K562 (cell line): ENCODE data around the gene HIPK2. TPM values are rescaled to one million over a fixed set of nuclear protein-coding genes. Genes with fewer than 3 reads are reported as not detected.
A peak's percentile ranks its signal among the peaks of the same experiment; 100 is the strongest.

Experiments used
- ARID1B ChIP-seq: fragments of 450-650 bp; IDR thresholded peaks from 2 replicates; pipeline ENCODE4 v1.6.1; 2016; ENCODE audit warnings: antibody characterized with exemption, mild to moderate bottlenecking, inconsistent platforms
- CEBPB ChIP-seq: fragments of 450-650 bp; IDR thresholded peaks from 2 replicates; pipeline ENCODE4 v1.6.1; 2016; ENCODE audit warnings: missing genetic modification characterization, missing compliant biosample characterization
- CTCFL ChIP-seq: IDR thresholded peaks from 2 replicates; pipeline ENCODE4 v1.6.1; 2011; ENCODE audit warnings: borderline replicate concordance, low read depth, mild to moderate bottlenecking, moderate library complexity, low read length; ENCODE audit not compliant: insufficient read depth, poor library complexity, severe bottlenecking
- EGR1 ChIP-seq: fragments of 450-650 bp; conservative IDR thresholded peaks from 2 replicates; pipeline ENCODE4 v1.6.1; 2017; ENCODE audit warnings: mild to moderate bottlenecking
- ELK3 ChIP-seq: fragments of 450-650 bp; formaldehyde crosslinking; IDR thresholded peaks from 2 replicates; pipeline ENCODE4 v1.4.0; 2020; ENCODE audit warnings: mild to moderate bottlenecking
- FOXK2 ChIP-seq, 2 experiments: fragments of 450-650 bp; IDR thresholded peaks in 1 of 2; conservative IDR thresholded peaks in 1 of 2; 2 replicates each; pipeline ENCODE4 v1.6.1; 2016; ENCODE audit warnings: low read depth in 2 of 2, mild to moderate bottlenecking in 1 of 2
- MAZ ChIP-seq, 2 experiments: fragments of 450-650 bp in 1 of 2; sonication (generic) in 1 of 2; formaldehyde crosslinking; IDR thresholded peaks in 1 of 2; conservative IDR thresholded peaks in 1 of 2; 2 replicates each; pipeline versions ENCODE4 v1.4.0 to v1.5.0; 2020; ENCODE audit warnings: mild to moderate bottlenecking in 1 of 2, missing genetic modification reagents in 1 of 2
- RCOR1 ChIP-seq, 2 experiments: IDR thresholded peaks; 2 replicates each; pipeline ENCODE4 v1.6.1; 2012; ENCODE audit warnings: low read depth in 2 of 2, low read length in 2 of 2, borderline replicate concordance in 1 of 2, improper control_type of control experiment in 1 of 2
- RREB1 ChIP-seq: fragments of 250-450 bp; sonication (Bioruptor Pico); IDR thresholded peaks from 2 replicates; pipeline ENCODE4 v1.4.0; 2020
- SOX6 ChIP-seq: fragments of 450-650 bp; IDR thresholded peaks from 2 replicates; pipeline ENCODE4 v1.6.1; 2014; ENCODE audit warnings: mild to moderate bottlenecking
- THRB ChIP-seq: fragments of 450-650 bp; formaldehyde crosslinking; conservative IDR thresholded peaks from 2 replicates; pipeline ENCODE4 v1.4.0; 2022; ENCODE audit warnings: mild to moderate bottlenecking, missing genetic modification characterization
- ZBTB7A ChIP-seq: IDR thresholded peaks from 2 replicates; pipeline ENCODE4 v1.6.1; 2011; ENCODE audit warnings: low read depth, mild to moderate bottlenecking, low read length, moderate library complexity, borderline replicate concordance; ENCODE audit not compliant: control insufficient read depth
- ZNF263 ChIP-seq: sonication (generic); formaldehyde crosslinking; IDR thresholded peaks from 2 replicates; pipeline ENCODE4 v1.8.0; 2022; ENCODE audit warnings: mild to moderate bottlenecking, missing genetic modification reagents, borderline replicate concordance
- ZNF766 ChIP-seq: fragments of 200-800 bp; sonication (Bioruptor generic); conservative IDR thresholded peaks from 2 replicates; pipeline ENCODE4 v1.6.1; 2016; ENCODE audit warnings: missing genetic modification characterization, missing compliant biosample characterization
- polyA plus RNA-seq, 8 experiments: library from polyadenylated mRNA; depleted of rRNA in 4 of 8; stranded (reverse) in 5 of 8; unstranded in 3 of 8; fragments of >200 nt; fragmentation: Nextera tagmentation in 2 of 8; fragmentation: Illumina TruSeq in 1 of 8; extraction: Ambion mirVana in 2 of 8; extraction: Trizol in 1 of 8; gene quantifications; 2 replicates each; pipeline versions ENCODE4 v1.2.1 to v1.2.3, GENCODE V29; 2011 to 2014; ENCODE audit warnings: inconsistent platforms in 1 of 8, missing spikeins in 1 of 8
- total RNA-seq, 7 experiments: library from RNA; depleted of rRNA in 6 of 7; stranded (reverse); fragments of >200 nt in 6 of 7; fragmentation: Illumina TruSeq in 2 of 7; extraction: Trizol in 2 of 7; gene quantifications; 2 replicates each; pipeline versions ENCODE4 v1.2.1 to v1.2.3, GENCODE V29; 2011 to 2021; ENCODE audit warnings: low replicate concordance in 1 of 7
- TF ChIP-seq, protein P1 (sequence below): sonication (generic); formaldehyde crosslinking; IDR thresholded peaks from 2 replicates; pipeline ENCODE4 v1.8.0; 2022; ENCODE audit warnings: missing genetic modification reagents, mild to moderate bottlenecking, moderate library complexity, borderline replicate concordance

The HIPK2 gene
- total and polyA plus RNA-seq, 9 of the 15 experiments (the other 6 are each of a cell fraction or from before 2014, with no cell fraction given): 0.69 to 19.8 (median 5.1) TPM

DNA sequence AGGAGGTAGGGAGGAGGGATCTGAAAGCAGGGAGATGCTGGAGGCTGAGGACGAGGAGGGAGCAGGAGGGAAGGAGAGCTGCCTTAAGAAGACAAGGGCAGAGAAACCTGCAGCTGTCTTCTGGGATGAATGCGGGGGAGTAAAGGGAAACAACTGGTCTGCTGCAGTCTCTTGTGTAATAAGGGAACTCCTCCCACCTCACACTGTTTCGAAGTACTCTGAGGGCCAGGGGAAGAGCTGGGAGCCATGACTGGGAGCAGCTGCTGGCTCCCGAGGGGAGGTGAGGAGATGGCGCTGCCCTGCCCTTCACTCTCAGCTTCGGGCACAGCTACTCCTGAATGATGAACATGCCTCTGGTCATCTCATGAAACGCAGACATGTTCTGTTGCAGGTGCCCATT, 189.2 kb downstream of the HIPK2 start (continued):
- TF ChIP-seq THRB (CRISPR knock-in tag): 0 out of 2 replicates have a peak, but pooled peaks have one; percentile 64
- TF ChIP-seq ZNF766 (CRISPR knock-in tag): peak; percentile 67; the same call in 1 of the 2 replicates
- TF ChIP-seq MAZ (CRISPR knock-in tag; conservative IDR thresholded peaks at IDR 0.05 in 1 of 2, IDR thresholded peaks at IDR 0.05 in 1 of 2): no peak
- 0 out of 4 replicates have a peak, but pooled peaks of 1 of the 2 experiments have one; percentile 27 for TF ChIP-seq RCOR1 (IDR thresholded peaks at IDR 0.05; ENCODE audit: borderline replicate concordance in 1 of 2, low read depth in 2 of 2, low read length in 2 of 2)
- peak; percentile 10; the same call in 1 of the 2 replicates for TF ChIP-seq ZBTB7A
- 0 out of 4 replicates have a peak, but pooled peaks of 1 of the 2 experiments have one; percentile 52 for TF ChIP-seq FOXK2 (conservative IDR thresholded peaks at IDR 0.05 in 1 of 2, IDR thresholded peaks at IDR 0.05 in 1 of 2; ENCODE audit: low read depth in 2 of 2)
- peak; percentile 54; the same call in 1 of the 2 replicates for TF ChIP-seq ZNF263 (CRISPR knock-in tag)
- TF ChIP-seq ARID1B: peak; percentile 27; the same call in 1 of the 2 replicates
- TF ChIP-seq CTCFL: no peak
- TF ChIP-seq CEBPB (tag): peak; percentile 94
- 0 out of 2 replicates have a peak, but pooled peaks have one; percentile 53 for TF ChIP-seq RREB1 (CRISPR knock-in tag)
- TF ChIP-seq ELK3 (CRISPR knock-in tag): no peak
- TF ChIP-seq, protein P1, sequence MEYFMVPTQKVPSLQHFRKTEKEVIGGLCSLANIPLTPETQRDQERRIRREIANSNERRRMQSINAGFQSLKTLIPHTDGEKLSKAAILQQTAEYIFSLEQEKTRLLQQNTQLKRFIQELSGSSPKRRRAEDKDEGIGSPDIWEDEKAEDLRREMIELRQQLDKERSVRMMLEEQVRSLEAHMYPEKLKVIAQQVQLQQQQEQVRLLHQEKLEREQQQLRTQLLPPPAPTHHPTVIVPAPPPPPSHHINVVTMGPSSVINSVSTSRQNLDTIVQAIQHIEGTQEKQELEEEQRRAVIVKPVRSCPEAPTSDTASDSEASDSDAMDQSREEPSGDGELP (CRISPR knock-in tag): peak; percentile 38; the same call in 1 of the 2 replicates
- TF ChIP-seq EGR1: peak; percentile 86
- peak; percentile 49; the same call in 1 of the 2 replicates for TF ChIP-seq SOX6
